Measurements from ENCODE around the gene HOXD4.

The HOXD4 gene

GRCh38 chr2:176137906-176138305, 13.4 kb upstream of the HOXD4 start:
- H3K4me3 ChIP-seq (ENCODE audit: low read depth, low read length) = peak overlapping the region; percentile 68
- no peak for DNase-seq (ENCODE audit: low read depth)

DNA sequence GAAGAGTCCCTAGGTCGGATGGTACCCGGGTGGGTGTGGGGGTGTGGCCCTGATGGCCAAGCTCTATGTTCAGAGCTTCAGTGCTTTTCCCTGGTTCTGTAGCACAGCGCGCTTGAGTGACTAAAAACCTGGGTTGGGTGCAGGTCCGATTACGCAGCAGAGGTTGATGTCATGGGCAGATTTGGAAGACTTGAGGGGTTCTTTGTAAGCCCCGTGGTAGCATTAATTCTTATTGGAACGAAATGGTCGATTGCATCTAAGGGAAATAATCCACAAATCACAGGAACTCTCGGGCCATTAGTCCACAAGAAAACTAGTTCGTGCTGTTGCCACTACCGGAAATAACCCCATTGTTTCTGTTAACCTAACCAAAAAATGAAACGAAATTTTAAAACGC, 12.8 kb upstream of the HOXD4 start:
- peak overlapping the region; percentile 68 for H3K4me3 ChIP-seq (ENCODE audit: low read depth, low read length)
- no peak for DNase-seq (ENCODE audit: low read depth)

DNA sequence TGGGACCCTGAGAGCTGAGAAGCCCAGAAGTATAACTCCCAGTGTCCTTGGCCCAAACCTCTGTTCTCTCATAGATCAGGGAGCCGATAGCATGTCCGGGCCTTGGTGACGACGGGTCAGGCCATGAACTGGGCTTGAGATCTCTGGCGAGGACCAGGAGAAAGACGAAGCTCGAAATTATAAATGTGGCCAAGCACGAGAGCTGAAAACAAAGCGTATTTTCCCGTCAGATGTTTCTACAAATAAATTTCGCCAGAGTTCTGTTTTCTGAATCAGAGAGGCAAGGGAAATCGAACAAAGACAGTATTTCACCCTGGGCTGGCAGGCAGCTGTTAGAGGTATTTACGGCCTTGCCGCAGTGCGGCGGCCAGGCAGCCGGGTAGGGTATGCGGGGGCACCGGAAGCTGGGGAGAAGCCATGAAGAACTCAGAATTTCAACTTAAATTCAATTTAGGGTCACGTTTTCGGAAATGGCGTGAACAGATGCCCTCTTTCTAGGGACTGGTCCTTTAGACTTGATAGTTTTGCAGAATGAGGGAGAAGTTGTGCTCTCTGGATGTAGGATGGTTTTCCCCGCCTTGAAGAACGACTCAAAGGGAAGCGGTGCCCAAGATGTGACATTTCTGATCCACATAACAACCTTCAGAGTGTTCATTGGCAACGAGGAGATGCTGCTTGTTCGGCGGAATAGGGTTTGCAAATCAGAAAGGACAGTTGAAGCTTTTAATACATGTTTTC, 12.3 kb upstream of the HOXD4 start:
- DNase-seq (ENCODE audit: low read depth) = no peak
- H3K4me3 ChIP-seq (ENCODE audit: low read depth, low read length) = peak overlapping the region; percentile 68

DNA sequence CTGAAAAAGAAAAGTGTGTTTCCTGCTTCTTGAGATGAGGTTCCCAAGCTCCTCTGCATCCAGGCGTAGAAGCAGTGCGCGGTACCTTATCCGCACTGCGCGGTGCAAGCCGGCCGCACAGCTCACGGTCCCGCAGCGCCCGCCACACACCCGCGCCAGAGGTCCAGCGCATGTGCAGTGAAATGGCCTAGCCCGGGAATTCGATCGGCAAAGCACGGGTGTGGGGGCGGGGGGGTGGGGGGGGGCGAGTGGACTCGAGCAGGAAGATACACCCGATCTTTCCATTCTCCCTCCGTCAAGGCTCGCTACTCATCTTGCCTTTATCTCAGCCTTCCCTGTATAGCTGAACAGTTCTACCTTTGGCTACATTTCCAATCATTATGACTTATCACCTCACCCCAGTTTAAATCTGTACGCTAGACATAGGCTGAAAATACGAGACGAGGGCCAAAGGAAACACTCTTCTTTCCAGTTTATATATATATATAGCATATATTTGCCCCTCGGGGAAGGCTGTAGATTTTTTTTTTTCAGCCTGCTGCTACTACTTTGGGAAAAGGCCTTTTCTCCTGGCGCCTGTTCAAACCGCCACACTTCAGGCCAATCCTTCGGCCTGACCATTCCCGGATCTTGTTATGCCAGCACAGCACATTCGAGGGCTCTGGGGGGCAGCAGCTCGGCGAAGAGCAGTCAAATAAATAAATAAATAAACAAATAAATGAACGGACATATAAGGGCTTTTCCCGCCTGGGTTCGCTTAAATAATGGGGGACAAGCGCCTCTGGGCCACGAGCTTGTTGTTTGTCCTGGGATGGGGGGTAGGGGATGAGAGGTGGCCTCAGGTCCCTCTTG, 11.5 kb upstream of the HOXD4 start:
- no peak for DNase-seq (ENCODE audit: low read depth)
- peak overlapping the region; percentile 59 for H3K4me3 ChIP-seq (ENCODE audit: low read depth, low read length)

GRCh38 chr2:176140513-176141317, 10.6 kb upstream of the HOXD4 start:
- H3K4me3 ChIP-seq (ENCODE audit: low read depth, low read length) = peak overlapping the region; percentile 59
- no peak for DNase-seq (ENCODE audit: low read depth)

DNA sequence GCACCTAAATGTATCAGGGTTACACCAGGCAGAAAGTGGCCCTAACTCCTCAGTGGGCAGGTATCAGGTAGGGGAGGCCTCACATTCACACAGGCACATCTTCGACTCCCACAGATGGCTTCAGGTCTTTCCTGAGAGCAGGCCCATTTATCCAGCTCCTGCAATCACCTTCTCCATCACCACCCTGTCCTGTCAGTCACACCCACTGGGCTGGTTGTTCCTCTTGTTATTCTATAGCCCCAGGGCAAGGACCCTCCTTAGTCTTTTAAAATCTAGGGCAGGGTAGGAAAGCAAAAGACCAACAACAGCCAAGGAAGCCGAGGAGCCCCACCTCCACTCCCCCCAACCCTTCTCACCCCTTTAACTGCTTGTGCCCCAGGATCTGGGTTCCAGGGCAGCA, 9.1 kb upstream of the HOXD4 start:
- H3K4me3 ChIP-seq (ENCODE audit: low read depth, low read length) = no peak overlapping the region
- DNase-seq (ENCODE audit: low read depth) = no peak

GRCh38 chr2:176145085-176145969, 6.0 kb upstream of the HOXD4 start:
- no peak for DNase-seq (ENCODE audit: low read depth)
- no peak overlapping the region for H3K4me3 ChIP-seq (ENCODE audit: low read depth, low read length)

GRCh38 chr2:176146101-176146500, 5.2 kb upstream of the HOXD4 start:
- no peak for DNase-seq (ENCODE audit: low read depth)
- no peak overlapping the region for H3K4me3 ChIP-seq (ENCODE audit: low read depth, low read length)

DNA sequence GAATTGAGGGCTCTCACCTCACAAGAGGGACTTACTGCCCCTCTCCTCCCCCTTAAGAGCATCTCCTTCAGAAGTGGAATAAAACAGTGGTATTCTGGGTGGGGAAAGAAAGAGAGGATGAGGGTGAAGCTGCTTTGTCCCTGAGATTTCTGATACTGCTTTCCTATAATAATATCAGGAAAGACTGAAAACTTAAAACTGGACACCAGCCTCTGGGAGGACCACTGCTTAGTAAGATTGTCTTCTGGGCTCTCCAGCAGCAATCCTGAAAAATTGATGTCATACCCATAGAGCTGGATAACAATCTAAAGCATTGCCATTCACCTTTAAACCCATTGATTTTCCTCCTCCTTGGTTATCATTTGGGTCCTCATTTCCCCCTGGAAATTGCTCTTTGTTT, 4.7 kb upstream of the HOXD4 start:
- H3K4me3 ChIP-seq (ENCODE audit: low read depth, low read length) = no peak overlapping the region
- no peak for DNase-seq (ENCODE audit: low read depth)

- DNase-seq (ENCODE audit: low read depth) = no peak
Observed at GRCh38 chr2:176147210-176147799, 4.0 kb upstream of the HOXD4 start.

GRCh38 chr2:176147800-176148496, 3.4 kb upstream of the HOXD4 start:
- H3K4me3 ChIP-seq (ENCODE audit: low read depth, low read length) = no peak overlapping the region
- no peak for DNase-seq (ENCODE audit: low read depth)

More at GRCh38 chr2:176147210-176147799, 4.0 kb upstream of the HOXD4 start:
- H3K4me3 ChIP-seq (ENCODE audit: low read depth, low read length) = no peak overlapping the region

- no peak for DNase-seq (ENCODE audit: low read depth)
- no peak overlapping the region for H3K4me3 ChIP-seq (ENCODE audit: low read depth, low read length)
Observed at GRCh38 chr2:176148751-176149421, 2.5 kb upstream of the HOXD4 start.

DNA sequence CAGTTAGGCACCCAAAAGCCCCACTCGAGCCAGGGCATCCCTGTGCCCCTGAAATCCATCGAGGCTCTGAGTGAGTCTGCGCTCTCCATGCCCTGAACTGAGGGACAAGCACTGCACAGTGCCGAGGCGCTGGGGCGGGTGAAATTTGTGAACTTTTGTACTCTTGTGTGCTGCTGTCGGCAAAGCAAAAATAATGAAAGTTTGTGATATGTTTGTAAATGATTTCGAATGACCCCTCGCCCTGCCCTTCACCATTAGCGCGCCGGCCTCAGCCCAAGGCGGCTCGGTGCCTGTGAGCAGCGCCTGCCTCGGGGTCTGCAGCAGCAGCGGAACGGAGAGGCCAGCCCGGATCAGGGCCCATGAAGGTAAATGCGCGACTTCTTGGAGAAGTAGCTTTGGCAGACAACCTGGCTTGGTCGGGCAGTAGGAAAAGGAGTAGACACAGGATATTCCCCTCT, 1.8 kb upstream of the HOXD4 start:
- DNase-seq (ENCODE audit: low read depth) = no peak
- no peak overlapping the region for H3K4me3 ChIP-seq (ENCODE audit: low read depth, low read length)

DNA sequence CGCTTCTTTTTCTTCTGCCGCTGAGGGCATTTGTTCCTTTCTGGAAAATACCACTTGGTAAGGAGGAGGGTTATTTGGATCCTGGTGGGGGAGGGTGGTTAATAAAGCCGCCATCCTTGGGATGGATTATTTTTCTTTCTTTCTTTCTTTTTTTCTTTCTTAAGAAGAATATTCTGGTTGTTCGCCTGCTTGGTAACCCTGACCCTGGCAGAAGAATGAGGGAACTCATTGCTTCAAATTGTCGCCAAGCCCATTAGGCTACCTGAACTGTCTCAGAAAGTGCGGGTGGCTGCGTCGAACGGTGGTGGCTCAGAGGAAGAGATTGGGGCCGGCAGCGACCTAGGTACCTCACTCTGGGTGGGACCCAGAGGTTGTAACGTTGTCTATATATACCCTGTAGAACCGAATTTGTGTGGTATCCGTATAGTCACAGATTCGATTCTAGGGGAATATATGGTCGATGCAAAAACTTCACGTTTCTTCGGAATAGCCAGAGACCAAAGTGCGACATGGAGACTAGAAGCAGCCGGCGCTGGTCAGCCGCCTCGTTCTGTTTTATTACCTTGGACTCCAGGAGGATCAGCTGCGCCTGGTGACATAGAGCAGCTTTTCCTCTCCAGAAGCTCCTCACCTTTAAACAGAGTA, 1.3 kb upstream of the HOXD4 start:
- H3K4me3 ChIP-seq (ENCODE audit: low read depth, low read length) = no peak overlapping the region
- no peak for DNase-seq (ENCODE audit: low read depth)

GRCh38 chr2:176150584-176151441, 537 bp upstream of the HOXD4 start:
- no peak overlapping the region for H3K4me3 ChIP-seq (ENCODE audit: low read depth, low read length)

More at GRCh38 chr2:176150584-176151441, 537 bp upstream of the HOXD4 start:
- DNase-seq (ENCODE audit: low read depth) = no peak
